Peyer's patch (tissue), 4 donors: ENCODE data around the gene LRRC42.

Experiments
- POLR2A ChIP-seq, 2 donors: fragments of 450-650 bp; IDR thresholded peaks; one replicate each; pipeline ENCODE4 v1.5.1; 2017; ENCODE audit warnings: antibody characterized with exemption in 2 of 2, mild to moderate bottlenecking in 2 of 2, moderate library complexity in 2 of 2
- TF ChIP-seq, protein P1 (sequence below), 6 experiments: fragments of 450-650 bp in 4 of 6; fragments of 200-600 bp in 2 of 6; sonication (generic) in 1 of 6; IDR thresholded peaks; one replicate each; pipeline ENCODE4 v1.5.1; 2017 to 2019; ENCODE audit warnings: antibody characterized with exemption in 6 of 6, mild to moderate bottlenecking in 3 of 6, moderate library complexity in 1 of 6

DNA sequence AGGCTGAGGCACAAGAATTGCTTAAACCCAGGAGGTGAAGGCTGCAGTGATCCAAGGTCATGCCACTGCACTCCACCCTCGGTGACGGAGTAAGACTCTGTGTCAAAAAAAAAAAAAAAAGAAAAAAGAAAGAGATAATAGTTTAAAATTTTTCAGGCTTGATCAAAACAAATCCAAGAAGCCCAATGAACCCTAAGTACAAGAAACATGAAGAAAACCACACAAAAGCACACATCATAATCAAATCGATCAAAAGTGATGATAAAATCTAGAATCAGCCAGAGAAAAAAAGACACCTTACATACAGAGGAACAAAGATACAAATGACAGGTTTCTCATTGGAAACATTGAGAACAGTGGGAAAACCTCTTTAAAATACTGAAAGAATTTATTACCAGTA lies 40.3 kb downstream of the LRRC42 start:
- no peak for TF ChIP-seq POLR2A (IDR thresholded peaks at IDR 0.05)
- TF ChIP-seq, protein P1, sequence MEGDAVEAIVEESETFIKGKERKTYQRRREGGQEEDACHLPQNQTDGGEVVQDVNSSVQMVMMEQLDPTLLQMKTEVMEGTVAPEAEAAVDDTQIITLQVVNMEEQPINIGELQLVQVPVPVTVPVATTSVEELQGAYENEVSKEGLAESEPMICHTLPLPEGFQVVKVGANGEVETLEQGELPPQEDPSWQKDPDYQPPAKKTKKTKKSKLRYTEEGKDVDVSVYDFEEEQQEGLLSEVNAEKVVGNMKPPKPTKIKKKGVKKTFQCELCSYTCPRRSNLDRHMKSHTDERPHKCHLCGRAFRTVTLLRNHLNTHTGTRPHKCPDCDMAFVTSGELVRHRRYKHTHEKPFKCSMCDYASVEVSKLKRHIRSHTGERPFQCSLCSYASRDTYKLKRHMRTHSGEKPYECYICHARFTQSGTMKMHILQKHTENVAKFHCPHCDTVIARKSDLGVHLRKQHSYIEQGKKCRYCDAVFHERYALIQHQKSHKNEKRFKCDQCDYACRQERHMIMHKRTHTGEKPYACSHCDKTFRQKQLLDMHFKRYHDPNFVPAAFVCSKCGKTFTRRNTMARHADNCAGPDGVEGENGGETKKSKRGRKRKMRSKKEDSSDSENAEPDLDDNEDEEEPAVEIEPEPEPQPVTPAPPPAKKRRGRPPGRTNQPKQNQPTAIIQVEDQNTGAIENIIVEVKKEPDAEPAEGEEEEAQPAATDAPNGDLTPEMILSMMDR (IDR thresholded peaks at IDR 0.05) = no peak
